Activated T-cell treated with anti-CD3 and anti-CD28 coated beads for 48 hours (primary cell): ENCODE results near the gene PPP4R3B.
"Not testable (repeated sequence)": the region's sequence is repeated elsewhere in the genome, so short reads cannot be mapped to it uniquely, and the experiment has no call there.

Experiments
- DNase-seq: peaks from one replicate; pipeline ENCODE4 v3.0.0-alpha.2; 2020; ENCODE audit warnings: low read depth

PPP4R3B gene

GRCh38 chr2:55617175-55618024 is at the start of gene PPP4R3B:
PPP4R3B (minus strand) TSS chr2:55617622; CDS start chr2:55617285, 337 bp downstream.
- DNase-seq = peak; percentile 98

- no peak for DNase-seq
Measured at GRCh38 chr2:55653255-55653654, 35.8 kb upstream of the PPP4R3B start.

- DNase-seq = no peak
Measured at GRCh38 chr2:55649211-55649610, 31.8 kb upstream of the PPP4R3B start.

- DNase-seq = no peak
Measured at GRCh38 chr2:55636831-55637230, 19.4 kb upstream of the PPP4R3B start.

- DNase-seq = no peak
Measured at GRCh38 chr2:55628931-55629330, 11.5 kb upstream of the PPP4R3B start.

- no peak for DNase-seq
Measured at GRCh38 chr2:55627915-55628314, 10.5 kb upstream of the PPP4R3B start.

GRCh38 chr2:55621802-55622201 is 4.4 kb upstream of the PPP4R3B start:
- DNase-seq = no peak

- DNase-seq = no peak
Measured at GRCh38 chr2:55620123-55620779, 2.8 kb upstream of the PPP4R3B start.

- peak; percentile 33 for DNase-seq
Measured at GRCh38 chr2:55618275-55619055, 1.0 kb upstream of the PPP4R3B start.

- no peak for DNase-seq
Measured at GRCh38 chr2:55618025-55618274, 528 bp upstream of the PPP4R3B start.

- DNase-seq = no peak
Measured at GRCh38 chr2:55616551-55617174, 759 bp downstream of the PPP4R3B start.

- DNase-seq = no peak
Measured at GRCh38 chr2:55611997-55612396, 5.4 kb downstream of the PPP4R3B start.

GRCh38 chr2:55610954-55611743 is 6.3 kb downstream of the PPP4R3B start:
- DNase-seq = no peak

GRCh38 chr2:55609938-55610578 is 7.4 kb downstream of the PPP4R3B start:
- DNase-seq = no peak

GRCh38 chr2:55609193-55609794 is 8.1 kb downstream of the PPP4R3B start:
- DNase-seq = no peak

GRCh38 chr2:55607717-55608116 is 9.7 kb downstream of the PPP4R3B start:
- no peak for DNase-seq

GRCh38 chr2:55604027-55604565 is 13.3 kb downstream of the PPP4R3B start:
- DNase-seq = no peak

GRCh38 chr2:55601849-55602248 is 15.6 kb downstream of the PPP4R3B start:
- DNase-seq = no peak

- DNase-seq = no peak
Measured at GRCh38 chr2:55598056-55598795, 19.2 kb downstream of the PPP4R3B start.

- DNase-seq = not testable (repeated sequence)
Measured at GRCh38 chr2:55596795-55597194, 20.6 kb downstream of the PPP4R3B start.
